ENCODE results near the gene TPCN1.

GRCh38 chr12:113196582-113196981 lies 24.7 kb upstream of the TPCN1 start:
- TF ChIP-seq CTCF (IDR thresholded peaks at IDR 0.05), result no peak
- TF ChIP-seq POLR2A (IDR thresholded peaks at IDR 0.05), result no peak
